Measurements from ENCODE around the gene NFAT5. TPM values are rescaled to one million over a fixed set of nuclear protein-coding genes. Genes with fewer than 3 reads are reported as not detected.

Gene NFAT5
- total RNA-seq, 1 experiment from 2014 or later: 7.0 TPM

DNA sequence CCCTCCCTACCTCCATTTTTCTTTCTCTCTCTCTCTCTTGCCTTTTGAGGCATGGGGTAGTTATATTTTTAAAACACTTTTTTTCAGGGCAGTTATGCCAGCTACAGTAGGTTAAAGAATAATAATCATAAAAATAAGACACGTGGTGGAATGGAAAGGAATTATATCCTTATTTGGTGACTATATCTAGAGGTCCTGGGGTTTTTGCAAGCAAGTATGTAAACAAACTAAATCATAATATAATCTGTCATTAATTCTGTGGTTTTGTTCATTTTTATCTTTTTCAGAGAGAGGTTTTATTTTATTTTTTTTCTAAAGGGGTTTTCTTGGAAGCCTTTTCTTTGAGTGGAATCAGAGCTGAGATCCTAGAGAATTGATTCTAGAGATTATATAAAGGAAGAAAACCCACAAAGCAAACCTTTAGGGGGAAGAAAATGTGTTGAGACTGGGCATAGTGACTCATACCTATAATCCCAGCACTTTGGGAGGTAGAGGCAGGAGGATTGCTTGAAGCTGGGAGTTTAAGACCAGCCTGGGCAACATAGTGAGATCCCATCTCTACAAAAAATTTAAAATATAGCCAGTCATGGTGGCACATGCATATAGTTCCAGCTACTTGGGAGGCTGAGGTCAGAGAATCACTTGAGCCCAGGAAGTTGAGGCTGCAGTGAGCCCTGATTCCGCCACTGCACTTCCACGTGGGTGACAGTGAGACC, 107.4 kb downstream of the NFAT5 start:
- Histone ChIP-seq H3K4me3 (ENCODE audit: insufficient read depth, low read depth, low read length) (no peak overlapping the region), H3K36me3 (replicated peaks; ENCODE audit: control insufficient read depth, insufficient read depth, low read length) (peaks cover 4% of the 10 kb centered on the region), H3K27me3 (ENCODE audit: control insufficient read depth, insufficient read depth, low read length) (no peaks in the 10 kb centered on the region)
- DNase-seq: no peak

DNA sequence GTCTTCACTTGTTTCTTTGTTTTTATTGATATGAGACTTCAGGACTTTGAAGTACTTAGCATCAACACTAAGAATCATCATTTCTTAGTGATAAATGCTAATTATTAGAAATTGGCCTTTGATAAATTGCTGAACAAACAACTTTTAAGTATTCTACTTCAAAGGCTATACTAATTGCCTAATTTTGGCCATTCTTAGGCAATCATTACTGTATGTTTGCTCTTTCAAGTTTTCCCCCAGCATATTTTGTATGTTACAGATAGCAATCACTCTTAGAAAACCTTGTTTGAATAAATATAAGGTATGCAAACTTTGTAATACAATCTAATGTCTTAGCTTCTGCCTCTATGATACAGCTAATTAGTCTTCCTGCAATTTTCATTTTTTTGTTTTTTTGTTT, 114.6 kb downstream of the NFAT5 start:
- DNase-seq: no peak
- Histone ChIP-seq H3K4me3 (ENCODE audit: insufficient read depth, low read depth, low read length) (no peak overlapping the region), H3K36me3 (replicated peaks; ENCODE audit: control insufficient read depth, insufficient read depth, low read length) (peaks cover 1% of the 10 kb centered on the region), H3K27me3 (ENCODE audit: control insufficient read depth, insufficient read depth, low read length) (no peaks in the 10 kb centered on the region)

DNA sequence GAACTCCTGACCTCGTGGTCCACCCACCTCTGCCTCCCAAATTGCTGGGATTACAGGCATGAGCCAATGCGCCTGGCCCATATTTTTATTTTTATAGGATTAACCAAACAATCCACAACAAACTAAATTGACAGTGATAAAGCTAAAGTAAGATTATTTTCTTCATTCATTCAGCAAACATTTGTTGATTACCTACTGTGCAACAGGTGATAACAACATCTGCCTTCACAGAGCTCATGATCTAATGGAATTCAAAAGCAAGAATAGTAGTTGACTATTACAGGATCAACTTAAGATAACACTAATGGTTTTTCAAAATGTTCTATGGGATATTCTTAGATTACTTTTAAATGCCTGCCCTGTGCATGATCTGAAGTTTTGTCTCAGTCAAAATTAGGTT, 122.8 kb downstream of the NFAT5 start:
- Histone ChIP-seq H3K27me3 (ENCODE audit: control insufficient read depth, insufficient read depth, low read length) (no peaks in the 10 kb centered on the region), H3K4me3 (ENCODE audit: insufficient read depth, low read depth, low read length) (no peak overlapping the region), H3K36me3 (replicated peaks; ENCODE audit: control insufficient read depth, insufficient read depth, low read length) (peaks cover 15% of the 10 kb centered on the region)
- DNase-seq: no peak

DNA sequence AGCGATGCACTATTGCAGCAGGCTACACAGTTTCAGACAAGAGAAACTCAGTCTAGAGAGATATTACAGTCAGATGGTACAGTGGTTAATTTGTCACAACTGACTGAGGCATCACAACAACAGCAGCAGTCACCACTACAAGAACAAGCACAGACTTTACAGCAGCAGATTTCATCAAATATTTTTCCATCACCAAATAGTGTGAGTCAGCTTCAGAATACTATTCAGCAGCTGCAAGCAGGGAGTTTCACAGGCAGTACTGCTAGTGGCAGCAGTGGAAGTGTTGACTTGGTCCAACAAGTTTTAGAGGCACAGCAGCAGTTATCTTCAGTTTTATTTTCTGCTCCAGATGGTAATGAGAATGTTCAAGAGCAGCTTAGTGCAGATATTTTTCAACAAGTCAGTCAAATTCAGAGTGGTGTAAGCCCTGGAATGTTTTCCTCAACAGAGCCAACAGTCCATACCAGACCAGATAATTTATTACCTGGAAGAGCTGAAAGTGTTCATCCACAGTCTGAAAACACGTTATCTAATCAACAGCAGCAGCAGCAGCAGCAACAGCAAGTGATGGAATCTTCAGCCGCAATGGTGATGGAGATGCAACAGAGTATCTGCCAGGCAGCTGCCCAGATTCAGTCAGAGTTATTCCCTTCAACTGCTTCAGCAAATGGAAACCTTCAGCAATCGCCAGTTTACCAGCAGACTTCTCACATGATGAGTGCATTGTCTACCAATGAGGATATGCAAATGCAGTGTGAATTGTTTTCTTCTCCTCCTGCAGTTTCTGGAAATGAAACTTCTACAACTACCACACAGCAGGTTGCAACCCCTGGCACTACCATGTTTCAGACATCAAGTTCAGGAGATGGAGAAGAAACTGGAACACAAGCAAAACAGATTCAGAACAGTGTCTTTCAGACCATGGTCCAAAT, 126.5 kb downstream of the NFAT5 start:
- Histone ChIP-seq H3K36me3 (replicated peaks; ENCODE audit: control insufficient read depth, insufficient read depth, low read length) (peaks cover 20% of the 10 kb centered on the region), H3K4me3 (ENCODE audit: insufficient read depth, low read depth, low read length) (no peak overlapping the region), H3K27me3 (ENCODE audit: control insufficient read depth, insufficient read depth, low read length) (no peaks in the 10 kb centered on the region)
- no peak for DNase-seq

DNA sequence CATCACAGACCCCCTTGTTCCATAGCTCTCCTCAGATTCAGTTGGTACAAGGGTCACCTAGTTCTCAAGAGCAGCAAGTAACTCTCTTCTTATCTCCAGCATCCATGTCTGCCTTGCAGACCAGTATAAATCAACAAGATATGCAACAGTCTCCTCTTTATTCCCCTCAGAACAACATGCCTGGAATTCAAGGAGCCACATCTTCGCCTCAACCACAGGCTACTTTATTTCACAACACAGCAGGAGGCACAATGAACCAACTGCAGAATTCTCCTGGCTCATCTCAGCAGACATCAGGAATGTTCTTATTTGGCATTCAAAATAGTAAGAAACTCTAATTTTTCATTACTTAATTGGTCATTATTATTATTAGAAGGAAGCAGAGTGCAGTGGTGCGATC, 128.2 kb downstream of the NFAT5 start:
- peaks cover 20% of the 10 kb centered on the region for H3K36me3 ChIP-seq (replicated peaks; ENCODE audit: control insufficient read depth, insufficient read depth, low read length)
- DNase-seq: no peak
- H3K27me3 ChIP-seq (ENCODE audit: control insufficient read depth, insufficient read depth, low read length): no peaks in the 10 kb centered on the region
- no peak overlapping the region for H3K4me3 ChIP-seq (ENCODE audit: insufficient read depth, low read depth, low read length)

DNA sequence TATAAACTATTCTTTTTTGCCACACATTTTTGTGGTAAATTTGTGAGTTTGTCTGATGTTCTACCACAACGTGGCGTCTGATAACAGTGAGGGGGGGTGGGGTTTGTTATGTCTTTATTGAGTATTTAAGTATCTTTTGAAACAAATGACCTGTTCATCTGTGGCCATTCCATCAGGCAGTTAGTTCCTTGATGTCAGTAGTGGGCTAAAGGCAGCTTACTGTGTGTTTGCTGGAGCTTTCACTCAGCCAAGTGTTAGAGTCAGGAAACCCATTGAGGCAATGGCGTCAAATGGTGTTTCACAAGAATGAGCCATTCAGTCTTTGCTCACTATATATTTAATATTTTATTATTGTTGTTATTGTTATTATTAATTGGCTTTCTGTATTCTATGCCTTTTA, 132.6 kb downstream of the NFAT5 start:
- no peak overlapping the region for H3K4me3 ChIP-seq (ENCODE audit: insufficient read depth, low read depth, low read length)
- no peak for DNase-seq
- H3K27me3 ChIP-seq (ENCODE audit: control insufficient read depth, insufficient read depth, low read length): no peaks in the 10 kb centered on the region
- H3K36me3 ChIP-seq (replicated peaks; ENCODE audit: control insufficient read depth, insufficient read depth, low read length): peaks cover 7% of the 10 kb centered on the region

DNA sequence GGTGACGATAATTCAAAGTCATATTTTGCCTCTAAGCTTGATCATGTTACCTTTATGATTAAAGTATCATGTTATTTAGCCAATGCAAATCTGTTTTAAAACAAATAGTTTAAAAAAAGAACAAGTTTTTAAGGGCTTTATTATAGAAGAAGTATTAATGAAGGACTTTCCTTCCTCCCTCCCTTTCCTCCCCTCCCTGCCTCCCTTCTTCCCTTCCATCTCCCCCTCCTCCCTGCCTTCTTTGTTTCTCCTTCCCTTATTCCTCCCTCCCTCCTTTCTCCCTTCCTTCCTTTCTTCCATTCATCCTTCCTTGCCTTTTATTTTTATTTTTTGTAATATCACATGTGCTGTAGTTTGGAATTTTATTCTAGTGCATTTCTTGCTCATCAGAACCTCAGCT, 134.1 kb downstream of the NFAT5 start:
- H3K27me3 ChIP-seq (ENCODE audit: control insufficient read depth, insufficient read depth, low read length): no peaks in the 10 kb centered on the region
- H3K4me3 ChIP-seq (ENCODE audit: insufficient read depth, low read depth, low read length): no peak overlapping the region
- peaks cover 2% of the 10 kb centered on the region for H3K36me3 ChIP-seq (replicated peaks; ENCODE audit: control insufficient read depth, insufficient read depth, low read length)
- no peak for DNase-seq

DNA sequence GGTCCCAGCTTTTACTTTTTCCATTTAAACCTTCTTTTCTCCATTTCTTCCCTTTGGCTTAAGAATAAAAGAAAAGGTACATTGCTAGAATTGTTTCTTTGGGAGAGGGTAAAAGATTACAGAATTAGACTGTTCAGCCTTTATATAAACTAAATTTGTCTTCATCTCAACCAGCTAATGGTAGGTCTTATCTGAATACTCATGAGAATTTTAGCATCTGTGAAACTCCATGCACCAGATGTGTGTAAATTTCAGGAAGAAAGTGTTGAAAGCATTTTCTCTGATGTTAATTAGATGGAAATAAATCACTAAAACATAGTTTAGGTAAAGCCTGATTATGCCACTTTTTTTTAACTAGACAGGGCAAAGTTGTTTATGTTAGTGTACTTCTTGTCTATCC, 135.7 kb downstream of the NFAT5 start:
- Histone ChIP-seq H3K27me3 (ENCODE audit: control insufficient read depth, insufficient read depth, low read length) (no peaks in the 10 kb centered on the region), H3K4me3 (ENCODE audit: insufficient read depth, low read depth, low read length) (no peak overlapping the region), H3K36me3 (replicated peaks; ENCODE audit: control insufficient read depth, insufficient read depth, low read length) (no peaks in the 10 kb centered on the region)
- no peak for DNase-seq

DNA sequence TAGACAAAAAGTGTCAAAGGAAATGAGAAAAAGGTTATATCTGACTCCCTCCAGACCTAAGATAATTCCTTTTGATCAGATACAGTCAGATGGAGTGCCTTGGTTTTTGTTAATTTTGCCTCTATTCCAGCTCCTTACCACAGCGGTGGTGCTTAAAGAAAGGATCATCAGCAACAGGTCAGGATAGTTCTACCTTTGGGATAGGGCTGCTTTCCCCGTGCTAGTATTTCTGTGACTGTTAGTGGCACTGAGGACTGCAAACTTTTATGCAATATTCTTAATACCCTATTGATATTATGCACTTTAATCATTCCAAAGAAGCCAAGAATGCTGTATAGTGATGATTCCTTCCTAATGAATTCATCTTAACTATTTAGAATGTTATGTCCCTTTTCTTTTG, 136.1 kb downstream of the NFAT5 start:
- H3K36me3 ChIP-seq (replicated peaks; ENCODE audit: control insufficient read depth, insufficient read depth, low read length): no peaks in the 10 kb centered on the region
- no peaks in the 10 kb centered on the region for H3K27me3 ChIP-seq (ENCODE audit: control insufficient read depth, insufficient read depth, low read length)
- H3K4me3 ChIP-seq (ENCODE audit: insufficient read depth, low read depth, low read length): no peak overlapping the region
- DNase-seq: no peak

DNA sequence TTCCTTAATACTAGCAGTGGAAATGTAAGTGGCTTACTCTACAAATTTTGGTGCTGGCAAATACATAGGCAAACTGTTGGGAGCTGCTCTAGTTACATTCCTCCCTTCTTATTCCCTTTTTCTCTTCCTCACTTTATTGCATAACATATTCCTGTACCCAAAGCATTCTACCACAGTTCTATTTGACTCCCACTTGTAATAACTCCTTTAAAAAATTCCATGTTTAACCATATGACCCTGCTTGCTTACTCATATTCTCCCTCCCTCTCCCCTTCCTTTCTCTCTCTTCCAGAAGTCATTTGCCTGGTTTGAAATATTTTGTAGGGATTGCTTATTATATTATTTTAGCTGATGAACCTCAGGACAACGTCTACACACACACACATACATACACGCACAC, 137.9 kb downstream of the NFAT5 start:
- Histone ChIP-seq H3K36me3 (replicated peaks; ENCODE audit: control insufficient read depth, insufficient read depth, low read length) (no peaks in the 10 kb centered on the region), H3K27me3 (ENCODE audit: control insufficient read depth, insufficient read depth, low read length) (no peaks in the 10 kb centered on the region), H3K4me3 (ENCODE audit: insufficient read depth, low read depth, low read length) (no peak overlapping the region)
- no peak for DNase-seq

DNA sequence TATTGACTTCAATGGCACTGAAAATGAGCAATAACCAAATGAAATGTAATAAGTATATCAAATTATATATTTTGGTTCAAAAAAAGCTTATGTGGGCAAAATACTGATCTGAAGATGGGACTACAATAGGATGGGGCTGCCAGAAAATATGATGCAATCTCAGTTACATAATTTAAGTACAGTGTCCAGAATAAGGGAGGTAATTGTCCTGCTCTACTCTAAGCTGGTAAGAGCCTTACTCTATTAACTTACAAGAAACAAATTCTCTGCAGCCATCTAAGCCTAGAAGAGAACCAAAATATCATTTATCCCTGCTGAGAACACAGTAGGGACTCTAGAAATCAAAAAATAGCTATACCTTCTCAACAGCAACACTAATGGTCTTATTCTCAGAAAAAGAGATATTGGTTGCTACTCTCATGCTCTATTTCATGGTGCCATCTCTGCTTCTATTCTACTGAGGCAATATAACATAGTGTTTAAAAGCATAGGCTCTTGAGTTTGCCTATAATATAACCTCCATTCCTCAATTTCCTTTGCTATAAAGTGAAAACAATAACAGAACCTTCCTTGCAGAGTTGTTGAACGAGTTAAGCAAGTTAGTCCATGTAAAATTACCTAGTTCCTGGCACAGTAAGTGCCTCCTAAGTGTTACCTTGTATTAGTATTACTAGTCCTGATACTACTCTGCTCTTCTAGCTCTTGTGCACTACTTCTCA, 140.6 kb downstream of the NFAT5 start:
- DNase-seq: no peak
- no peaks in the 10 kb centered on the region for H3K27me3 ChIP-seq (ENCODE audit: control insufficient read depth, insufficient read depth, low read length)
- H3K4me3 ChIP-seq (ENCODE audit: insufficient read depth, low read depth, low read length): no peak overlapping the region
- H3K36me3 ChIP-seq (replicated peaks; ENCODE audit: control insufficient read depth, insufficient read depth, low read length): peaks cover 2% of the 10 kb centered on the region

DNA sequence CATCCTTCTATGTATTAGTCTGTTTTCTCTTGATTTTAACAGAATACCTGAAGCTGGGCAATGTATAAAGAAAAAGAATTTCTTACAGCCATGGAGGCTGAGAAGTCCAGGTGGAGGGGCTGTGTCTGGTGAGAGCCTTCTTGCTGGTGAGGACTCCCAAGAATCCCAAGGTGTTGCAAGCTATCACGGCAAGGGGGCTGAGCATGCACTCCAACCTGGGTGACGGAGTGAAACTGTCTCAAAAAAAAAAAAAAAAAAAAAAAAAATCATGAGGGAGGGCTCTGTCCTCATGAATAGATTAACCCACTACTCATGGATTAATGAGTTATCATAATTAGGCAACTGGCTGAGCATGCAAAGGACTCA, 141.2 kb downstream of the NFAT5 start:
- DNase-seq: no peak
- no peaks in the 10 kb centered on the region for H3K27me3 ChIP-seq (ENCODE audit: control insufficient read depth, insufficient read depth, low read length)
- H3K36me3 ChIP-seq (replicated peaks; ENCODE audit: control insufficient read depth, insufficient read depth, low read length): peaks cover 2% of the 10 kb centered on the region
- no peak overlapping the region for H3K4me3 ChIP-seq (ENCODE audit: insufficient read depth, low read depth, low read length)

DNA sequence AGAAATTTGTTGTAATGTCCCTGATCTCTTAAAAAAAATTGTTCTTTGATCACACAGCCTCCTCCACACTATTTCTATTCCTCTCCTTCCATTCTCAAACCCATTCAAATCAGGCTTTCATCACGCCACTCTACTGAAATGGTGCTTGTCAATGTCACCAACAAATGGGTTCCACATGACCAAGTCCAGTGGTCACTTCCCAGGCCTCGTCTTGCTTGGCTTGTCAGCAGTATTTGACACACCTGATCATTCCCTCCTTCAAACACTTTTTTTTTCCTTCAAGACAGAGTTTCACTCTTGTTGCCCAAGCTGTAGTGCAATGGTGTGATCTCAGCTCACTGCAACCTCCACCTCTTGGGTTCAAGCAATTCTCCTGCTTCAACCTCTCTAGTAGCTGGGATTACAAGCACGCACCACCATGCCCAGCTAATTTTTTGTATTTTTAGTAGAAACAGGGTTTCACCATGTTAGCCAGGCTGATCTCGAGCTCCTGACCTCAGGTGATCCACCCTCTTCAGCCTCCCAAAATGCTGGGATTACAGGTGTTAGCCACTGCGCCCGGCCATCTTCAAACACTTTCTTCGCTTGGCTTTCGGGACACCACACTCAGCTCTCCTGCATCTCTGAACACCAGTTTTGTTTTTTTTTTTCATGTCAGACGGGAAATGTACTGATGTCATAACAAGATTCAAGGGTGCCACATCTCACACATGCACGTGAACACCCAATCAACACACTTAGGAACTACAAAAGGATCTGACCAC, 142.3 kb downstream of the NFAT5 start:
- Histone ChIP-seq H3K36me3 (replicated peaks; ENCODE audit: control insufficient read depth, insufficient read depth, low read length) (peaks cover 6% of the 10 kb centered on the region), H3K4me3 (ENCODE audit: insufficient read depth, low read depth, low read length) (no peak overlapping the region), H3K27me3 (ENCODE audit: control insufficient read depth, insufficient read depth, low read length) (no peaks in the 10 kb centered on the region)
- no peak for DNase-seq

DNA sequence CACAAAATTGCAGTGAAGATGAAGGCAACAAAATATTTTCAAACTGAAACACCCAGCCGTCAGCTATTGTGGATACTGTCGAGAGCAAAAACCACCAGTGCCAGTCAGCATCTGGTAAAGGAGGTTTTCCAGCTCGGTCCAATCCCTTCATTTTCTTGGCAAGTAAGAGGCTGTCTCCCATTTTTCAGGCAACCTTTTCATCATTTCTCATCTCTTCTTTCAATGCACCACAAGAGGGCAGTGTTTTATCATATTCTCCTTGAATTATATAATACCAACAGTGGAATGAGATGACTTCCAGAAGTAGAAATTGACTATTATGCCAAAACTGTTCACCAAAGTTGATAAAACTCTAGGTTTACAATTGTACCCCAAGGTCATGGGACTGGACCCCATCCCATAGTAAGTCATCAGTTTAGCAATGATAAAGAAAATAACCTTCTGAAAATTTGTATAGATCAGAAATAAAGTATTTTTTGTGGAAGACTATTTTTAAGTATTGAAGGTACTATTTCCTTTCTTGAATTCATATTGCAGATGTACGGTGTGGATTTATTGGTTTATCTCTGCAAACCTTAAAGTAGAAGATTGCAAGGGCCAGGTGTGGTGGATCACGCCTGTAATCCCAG, 143.8 kb downstream of the NFAT5 start:
- Histone ChIP-seq H3K36me3 (replicated peaks; ENCODE audit: control insufficient read depth, insufficient read depth, low read length) (peaks cover 7% of the 10 kb centered on the region), H3K27me3 (ENCODE audit: control insufficient read depth, insufficient read depth, low read length) (no peaks in the 10 kb centered on the region), H3K4me3 (ENCODE audit: insufficient read depth, low read depth, low read length) (no peak overlapping the region)
- peak; percentile 54 for DNase-seq
